Frontal cortex (tissue), 4 donors: Measurements from ENCODE around the gene KIAA1671. TPM values are rescaled to one million over a fixed set of nuclear protein-coding genes. Genes with fewer than 3 reads are reported as not detected.

Experiments
- DNase-seq, 2 donors: peaks; one replicate each; pipeline ENCODE4 v3.0.0; 2012; ENCODE audit warnings: low spot score in 2 of 2
- FAIRE-seq: peaks from 2 replicates; lab custom pipeline; 2012; peaks lifted over from hg19 to GRCh38; lab: Jason Lieb, UNC
- total RNA-seq: library from RNA; depleted of rRNA; stranded (reverse); fragments of >200 nt; gene quantifications from one replicate; pipeline ENCODE4 v1.2.3, GENCODE V29; 2014
- donor health status: control.
- donor health status: control.
- donor health status: control.

The KIAA1671 gene
- total RNA-seq, 1 donor from 2014 or later, result 4.1 TPM

GRCh38 chr22:24977370-24978221 is 25.1 kb downstream of the KIAA1671 start:
- FAIRE-seq (no peak), DNase-seq (no peak)

GRCh38 chr22:24978308-24978707 is 25.8 kb downstream of the KIAA1671 start:
- no peak for DNase-seq
- FAIRE-seq, result no peak

GRCh38 chr22:24981066-24981465 is 28.6 kb downstream of the KIAA1671 start:
- FAIRE-seq (no peak), DNase-seq (no peak)

- no peak for DNase-seq
- FAIRE-seq, result no peak
Measured at GRCh38 chr22:24981656-24982055, 29.1 kb downstream of the KIAA1671 start.

GRCh38 chr22:24982301-24983056 is 30.0 kb downstream of the KIAA1671 start:
- DNase-seq (no peak), FAIRE-seq (no peak)

GRCh38 chr22:24983151-24983550 is 30.6 kb downstream of the KIAA1671 start:
- no peak for DNase-seq

GRCh38 chr22:24984122-24984521 is 31.6 kb downstream of the KIAA1671 start:
- DNase-seq (no peak), FAIRE-seq (no peak)

More at GRCh38 chr22:24983151-24983550, 30.6 kb downstream of the KIAA1671 start:
- no peak for FAIRE-seq

GRCh38 chr22:24985826-24986214 is 33.3 kb downstream of the KIAA1671 start:
- FAIRE-seq (no peak), DNase-seq (no peak)

- no peak for DNase-seq
- no peak for FAIRE-seq
Measured at GRCh38 chr22:24986816-24987215, 34.3 kb downstream of the KIAA1671 start.

GRCh38 chr22:24989135-24989534 is 36.6 kb downstream of the KIAA1671 start:
- no peak for DNase-seq
- FAIRE-seq, result no peak

- FAIRE-seq, result no peak
- no peak for DNase-seq
Measured at GRCh38 chr22:24989541-24989951, 37.0 kb downstream of the KIAA1671 start.

- DNase-seq, result no peak
- FAIRE-seq, result no peak
Measured at GRCh38 chr22:24990344-24990905, 37.9 kb downstream of the KIAA1671 start.

GRCh38 chr22:24992946-24993345 is 40.4 kb downstream of the KIAA1671 start:
- FAIRE-seq, result no peak
- no peak for DNase-seq

GRCh38 chr22:24994070-24994763 is 41.7 kb downstream of the KIAA1671 start:
- DNase-seq, result no peak
- FAIRE-seq, result no peak

GRCh38 chr22:24995649-24996180 is 43.2 kb downstream of the KIAA1671 start:
- DNase-seq, result no peak
- no peak for FAIRE-seq

GRCh38 chr22:24996420-24996952 is 44.0 kb downstream of the KIAA1671 start:
- FAIRE-seq (no peak), DNase-seq (no peak)

- DNase-seq (no peak), FAIRE-seq (no peak)
Measured at GRCh38 chr22:24997023-24997422, 44.5 kb downstream of the KIAA1671 start.

- no peak for DNase-seq
Measured at GRCh38 chr22:25000686-25001085, 48.2 kb downstream of the KIAA1671 start.

GRCh38 chr22:25002241-25002985 is 49.9 kb downstream of the KIAA1671 start:
- no peak for DNase-seq
- FAIRE-seq, result no peak

More at GRCh38 chr22:25000686-25001085, 48.2 kb downstream of the KIAA1671 start:
- no peak for FAIRE-seq
